ENCODE measurements around the gene DOK5. TPM values are rescaled to one million over a fixed set of nuclear protein-coding genes. Genes with fewer than 3 reads are reported as not detected.

DOK5 gene
- total RNA-seq, 1 donor from 2014 or later: 0.74 TPM

- DNase-seq (no peak), ATAC-seq (no peak)
- Histone ChIP-seq H3K4me3 (no peak overlapping the region), H3K9me3 (no peaks in the 10 kb centered on the region), H3K27ac (no peak overlapping the region), H3K36me3 (no peaks in the 10 kb centered on the region), H3K4me1 (peaks cover 4% of the 10 kb centered on the region), H3K27me3 (ENCODE audit: low read depth) (no peaks in the 10 kb centered on the region)
- no peak for TF ChIP-seq CTCF (IDR thresholded peaks at IDR 0.05)
- intact Hi-C loops (cut with DNase I): no loop called here
These were observed 174.8 kb downstream of the DOK5 start for GRCh38 chr20:54650052-54650719.

- H3K27me3 ChIP-seq (ENCODE audit: low read depth): no peaks in the 10 kb centered on the region
- DNase-seq (no peak), ATAC-seq (no peak)
- no peak for TF ChIP-seq CTCF (IDR thresholded peaks at IDR 0.05)
- H3K9me3 ChIP-seq: no peaks in the 10 kb centered on the region
- H3K27ac ChIP-seq: no peak overlapping the region
- H3K4me3 ChIP-seq: no peak overlapping the region
- no peaks in the 10 kb centered on the region for H3K36me3 ChIP-seq
- intact Hi-C loops (cut with DNase I): no loop called here
- H3K4me1 ChIP-seq: peaks cover 4% of the 10 kb centered on the region
These were observed 175.9 kb downstream of the DOK5 start for GRCh38 chr20:54651252-54651651.

- DNase-seq: no peak
- no peak for ATAC-seq
- no peak overlapping the region for H3K27ac ChIP-seq
- no peak overlapping the region for H3K4me3 ChIP-seq
- intact Hi-C loops (cut with DNase I): no loop called here
- no peaks in the 10 kb centered on the region for H3K9me3 ChIP-seq
- H3K4me1 ChIP-seq: peaks cover 4% of the 10 kb centered on the region
- TF ChIP-seq CTCF (IDR thresholded peaks at IDR 0.05): no peak
- no peaks in the 10 kb centered on the region for H3K36me3 ChIP-seq
- no peaks in the 10 kb centered on the region for H3K27me3 ChIP-seq (ENCODE audit: low read depth)
These were observed 179.1 kb downstream of the DOK5 start for GRCh38 chr20:54654450-54654849.

GRCh38 chr20:54657268-54657826 is 182.0 kb downstream of the DOK5 start:
- Histone ChIP-seq H3K27ac (no peak overlapping the region), H3K4me1 (no peaks in the 10 kb centered on the region), H3K27me3 (ENCODE audit: low read depth) (peaks cover 5% of the 10 kb centered on the region), H3K36me3 (no peaks in the 10 kb centered on the region), H3K4me3 (no peak overlapping the region), H3K9me3 (no peaks in the 10 kb centered on the region)
- ATAC-seq (no peak), DNase-seq (no peak)
- intact Hi-C loops (cut with DNase I): no loop called here
- no peak for TF ChIP-seq CTCF (IDR thresholded peaks at IDR 0.05)

- no peak overlapping the region for H3K4me3 ChIP-seq
- no peaks in the 10 kb centered on the region for H3K36me3 ChIP-seq
- DNase-seq (no peak), ATAC-seq (no peak)
- intact Hi-C loops (cut with DNase I): no loop called here
- H3K9me3 ChIP-seq: no peaks in the 10 kb centered on the region
- H3K27me3 ChIP-seq (ENCODE audit: low read depth): peaks cover 5% of the 10 kb centered on the region
- no peaks in the 10 kb centered on the region for H3K4me1 ChIP-seq
- no peak overlapping the region for H3K27ac ChIP-seq
- TF ChIP-seq CTCF (IDR thresholded peaks at IDR 0.05): no peak
These were observed 183.1 kb downstream of the DOK5 start for GRCh38 chr20:54658525-54658924.

Measured in lower lobe of right lung (tissue), 2 donors.